ENCODE measurements around the gene QRFP. TPM values are rescaled to one million over a fixed set of nuclear protein-coding genes. Genes with fewer than 3 reads are reported as not detected.

QRFP gene
- total and polyA plus RNA-seq, 2 of the 8 experiments (the other 6 are each of a cell fraction or from before 2014, with no cell fraction given), result not detected

- no peak overlapping the region for H4K91ac ChIP-seq (replicated peaks; ENCODE audit: insufficient read length, low read length)
- ChIA-PET CTCF (ENCODE audit: partially characterized antibody) (interaction anchor here (0.6 to 12.4 kb wide), 43 partner anchors 7 to 257 kb away, joined by 3 to 317 read pairs (median 5); partner anchors contain the start of gene EXOSC2), POLR2A (ENCODE audit: partially characterized antibody) (interaction anchor here (1.9 kb wide), 1 partner anchor 12 kb away, joined by 6 read pairs; no protein-coding TSS in a partner anchor)
- H3K4ac ChIP-seq (replicated peaks; ENCODE audit: insufficient read length, low read depth, low read length), result no peak overlapping the region
- H3K4me3 ChIP-seq (ENCODE audit: extremely low read depth in 1 of 4, insufficient read depth in 2 of 4, low read depth in 3 of 4, low read length in 4 of 4), result no peak overlapping the region
- no peak overlapping the region for H2AFZ ChIP-seq (ENCODE audit: low read length)
- H3K9me3 ChIP-seq (ENCODE audit: insufficient read depth in 2 of 2, low read depth in 1 of 2, low read length in 1 of 2), result no peaks in the 10 kb centered on the region
- H4K8ac ChIP-seq (ENCODE audit: extremely low read depth, insufficient read depth, low read length), result no peak overlapping the region
- H3K36me3 ChIP-seq (ENCODE audit: control insufficient read depth in 2 of 4, insufficient read depth in 4 of 4, low read length in 3 of 4), result peaks cover 25 to 36% (median 32%) of the 10 kb centered on the region in 4 experiments
- peaks cover 7% of the 10 kb centered on the region; the same call in 1 of the 2 replicates for H3K79me1 ChIP-seq (ENCODE audit: low read depth, low read length)
- peaks cover 4 to 36% of the 10 kb centered on the region in 2 experiments; a peak in 3 of 4 replicates for H3K79me2 ChIP-seq (ENCODE audit: control insufficient read depth in 1 of 2, insufficient read depth in 2 of 2, low read length in 2 of 2)
- FAIRE-seq, result no peak
- H2BK120ac ChIP-seq (replicated peaks; ENCODE audit: low read depth, low read length), result no peak overlapping the region
- H3K18ac ChIP-seq (ENCODE audit: extremely low read depth, low read length), result no peak overlapping the region
- no peak overlapping the region for H4K5ac ChIP-seq (ENCODE audit: insufficient read length, low read depth, low read length)
- H2BK5ac ChIP-seq (ENCODE audit: low read depth, low read length), result no peak overlapping the region
- no peak overlapping the region for H3K9ac ChIP-seq (replicated peaks in 1 of 4; ENCODE audit: extremely low read depth in 1 of 4, low read depth in 3 of 4, low read length in 3 of 4)
- H2AK5ac ChIP-seq (ENCODE audit: low read depth, low read length), result no peak overlapping the region
- H3K23me2 ChIP-seq (ENCODE audit: low read depth, low read length), result no peaks in the 10 kb centered on the region
- no peak overlapping the region for H3K27ac ChIP-seq (ENCODE audit: low read depth, low read length)
- no peak for TF ChIP-seq POU5F1 (IDR thresholded peaks at IDR 0.05; ENCODE audit: low read depth, low read length)
- TF ChIP-seq JUN (IDR thresholded peaks at IDR 0.05; ENCODE audit: low read depth, low read length), result no peak
- no peak for TF ChIP-seq POLR2A (IDR thresholded peaks at IDR 0.05; ENCODE audit: control extremely low read depth in 1 of 2, low read depth in 2 of 2, low read length in 2 of 2)
- no peak for TF ChIP-seq TEAD4 (IDR thresholded peaks at IDR 0.05; ENCODE audit: low read depth, low read length)
- TF ChIP-seq ATF3 (IDR thresholded peaks at IDR 0.05; ENCODE audit: insufficient read depth, low read depth, low read length), result no peak
- no peak for TF ChIP-seq TAF1 (IDR thresholded peaks at IDR 0.05; ENCODE audit: low read depth, low read length)
- TF ChIP-seq SIX5 (IDR thresholded peaks at IDR 0.05; ENCODE audit: low read depth, low read length), result no peak
- no peak for TF ChIP-seq TCF12 (IDR thresholded peaks at IDR 0.05; ENCODE audit: low read depth, low read length)
- TF ChIP-seq NANOG (IDR thresholded peaks at IDR 0.05; ENCODE audit: insufficient read depth, low read depth, low read length, poor library complexity, severe bottlenecking), result no peak
- TF ChIP-seq CREB1 (IDR thresholded peaks at IDR 0.05), result no peak
- TF ChIP-seq CEBPB (IDR thresholded peaks at IDR 0.05; ENCODE audit: low read depth, low read length), result no peak
- no peak for TF ChIP-seq KDM1A (IDR thresholded peaks at IDR 0.05; ENCODE audit: borderline replicate concordance, low read length)
- no peak for TF ChIP-seq BRCA1 (IDR thresholded peaks at IDR 0.05; ENCODE audit: low read depth, low read length)
- no peak for TF ChIP-seq HDAC2 (IDR thresholded peaks at IDR 0.05; ENCODE audit: borderline replicate concordance in 1 of 2, low read depth in 2 of 2, low read length in 2 of 2)
- no peak overlapping the region for H2BK15ac ChIP-seq (ENCODE audit: low read length)
- no peak overlapping the region for H3K4me2 ChIP-seq (ENCODE audit: insufficient read depth in 1 of 2, low read depth in 2 of 2, low read length in 2 of 2)
- H3K23ac ChIP-seq (ENCODE audit: insufficient read length), result no peak overlapping the region
- no peak overlapping the region for H3K14ac ChIP-seq (ENCODE audit: insufficient read length)
- H2BK12ac ChIP-seq (ENCODE audit: low read depth, low read length), result no peak overlapping the region
- no peaks in the 10 kb centered on the region for H3K4me1 ChIP-seq (replicated peaks in 1 of 4; ENCODE audit: control insufficient read depth in 3 of 4, insufficient read depth in 4 of 4, low read length in 3 of 4)
- WGBS, 2 experiments (ENCODE audit: extremely low coverage in 1 of 2, insufficient coverage in 1 of 2, insufficient read length in 1 of 2, insufficient replicate concordance in 2 of 2, low coverage in 1 of 2, low lambda C conversion rate in 2 of 2, missing lambda C conversion rate in 1 of 2), result 95% methylated on average over 8 of the region's 8 CpGs; no CpG with 5 or more reads in 1 of the 2 experiments
- no peak overlapping the region for H3K56ac ChIP-seq (replicated peaks; ENCODE audit: insufficient read length, low read depth, low read length)
- no peak for DNase-seq (ENCODE audit: low read depth in 1 of 2, low spot score in 2 of 2)
- no peak overlapping the region for H2BK20ac ChIP-seq (ENCODE audit: low read length)
- peaks cover 2 to 11% of the 10 kb centered on the region in 2 experiments for H4K20me1 ChIP-seq (replicated peaks in 1 of 2; ENCODE audit: control insufficient read depth in 1 of 2, insufficient read depth in 2 of 2, low read length in 2 of 2)
- no peaks in the 10 kb centered on the region for H3K27me3 ChIP-seq (replicated peaks in 1 of 4; ENCODE audit: control insufficient read depth in 3 of 4, extremely low read depth in 1 of 4, insufficient read depth in 3 of 4, low read length in 3 of 4)
Measured at GRCh38 chr9:130869250-130869649, 27.4 kb downstream of the QRFP start.

Data from H1 (cell line).